Smooth muscle cell (in vitro differentiated cells): ENCODE data around the gene CKS2. TPM values are rescaled to one million over a fixed set of nuclear protein-coding genes. Genes with fewer than 3 reads are reported as not detected.
"Not testable (repeated sequence)": the region's sequence is repeated elsewhere in the genome, so short reads cannot be mapped to it uniquely, and the experiment has no call there.

ENCODE experiments used
- DNase-seq: peaks from one replicate; lab custom pipeline; 2025; ENCODE audit not compliant: unreplicated experiment; lab: John Stamatoyannopoulos, UW
- H2AFZ ChIP-seq: fragments of 200-600 bp; sonication (generic); 2 replicates; pipeline ENCODE4 v1.6.0; 2016; ENCODE audit warnings: antibody characterized with exemption, low read depth, mild to moderate bottlenecking
- H3F3A ChIP-seq: fragments of 200-600 bp; sonication (generic); 2 replicates; pipeline ENCODE4 v1.6.0; 2017; ENCODE audit warnings: antibody characterized with exemption, low read depth
- H3K27ac ChIP-seq: fragments of 200-600 bp; sonication (generic); 2 replicates; pipeline ENCODE4 v1.5.1; 2016; ENCODE audit warnings: low read depth, mild to moderate bottlenecking
- H3K27me3 ChIP-seq: fragments of 200-600 bp; sonication (generic); 2 replicates; pipeline ENCODE4 v1.6.1; 2016; ENCODE audit warnings: low read depth, mild to moderate bottlenecking
- H3K36me3 ChIP-seq: fragments of 200-600 bp; sonication (generic); 2 replicates; pipeline ENCODE4 v1.5.1; 2016; ENCODE audit warnings: low read depth
- H3K4me1 ChIP-seq: fragments of 200-600 bp; sonication (generic); 2 replicates; pipeline ENCODE4 v1.5.1; 2016; ENCODE audit warnings: low read depth
- H3K4me2 ChIP-seq: fragments of 200-600 bp; sonication (generic); 2 replicates; pipeline ENCODE4 v1.6.0; 2016; ENCODE audit warnings: mild to moderate bottlenecking
- H3K4me3 ChIP-seq: fragments of 200-600 bp; sonication (generic); 2 replicates; pipeline ENCODE4 v1.5.1; 2016; ENCODE audit warnings: mild to moderate bottlenecking
- H3K79me2 ChIP-seq: fragments of 200-600 bp; sonication (generic); 2 replicates; pipeline ENCODE4 v1.6.0; 2016; ENCODE audit warnings: low read depth, mild to moderate bottlenecking
- H3K9ac ChIP-seq: fragments of 200-600 bp; sonication (generic); 2 replicates; pipeline ENCODE4 v1.6.0; 2016; ENCODE audit warnings: low read depth
- H3K9me3 ChIP-seq: fragments of 200-600 bp; sonication (generic); replicated peaks from 2 replicates; pipeline ENCODE4 v1.5.1; 2016; ENCODE audit warnings: low read depth
- H4K20me1 ChIP-seq: fragments of 200-600 bp; sonication (generic); 2 replicates; pipeline ENCODE4 v1.6.0; 2016; ENCODE audit warnings: low read depth
- CTCF ChIP-seq: fragments of 200-600 bp; sonication (generic); IDR thresholded peaks from 2 replicates; pipeline ENCODE4 v1.5.1; 2017; ENCODE audit warnings: borderline replicate concordance, mild to moderate bottlenecking, antibody characterized with exemption; ENCODE audit not compliant: insufficient read depth, poor library complexity, severe bottlenecking
- WGBS: methylation state at CpG from one replicate; pipeline ENCODE4 v1.1.7; 2016; ENCODE audit warnings: low lambda C conversion rate; 5-methylcytosine and 5-hydroxymethylcytosine counted together
- polyA plus RNA-seq: library from polyadenylated mRNA; unstranded; fragments of >200 nt; fragmentation: Nextera tagmentation; extraction: Ambion mirVana; gene quantifications from 2 replicates; pipeline ENCODE4 v1.2.1, GENCODE V29; 2016
- total RNA-seq: library from RNA; depleted of rRNA; stranded (reverse); fragments of >200 nt; gene quantifications from 2 replicates; pipeline ENCODE4 v1.2.3, GENCODE V29; 2014

The CKS2 gene
- total and polyA plus RNA-seq, 2 experiments from 2014 or later = 77.6 to 148 TPM

GRCh38 chr9:89281106-89281505, 29.9 kb upstream of the CKS2 start:
- Histone ChIP-seq H3K4me1 (no peaks in the 10 kb centered on the region), H2AFZ (no peak overlapping the region), H3K27ac (no peak overlapping the region), H3K9ac (no peak overlapping the region), H3K79me2 (no peaks in the 10 kb centered on the region), H3K4me2 (no peak overlapping the region), H3K27me3 (no peaks in the 10 kb centered on the region), H3K36me3 (no peaks in the 10 kb centered on the region), H3K4me3 (no peak overlapping the region), H4K20me1 (no peaks in the 10 kb centered on the region), H3F3A (no peaks in the 10 kb centered on the region), H3K9me3 (no peaks in the 10 kb centered on the region)
- no peak for DNase-seq
- TF ChIP-seq CTCF = no peak
- WGBS = 93% methylated on average over 2 of the region's 2 CpGs

DNA sequence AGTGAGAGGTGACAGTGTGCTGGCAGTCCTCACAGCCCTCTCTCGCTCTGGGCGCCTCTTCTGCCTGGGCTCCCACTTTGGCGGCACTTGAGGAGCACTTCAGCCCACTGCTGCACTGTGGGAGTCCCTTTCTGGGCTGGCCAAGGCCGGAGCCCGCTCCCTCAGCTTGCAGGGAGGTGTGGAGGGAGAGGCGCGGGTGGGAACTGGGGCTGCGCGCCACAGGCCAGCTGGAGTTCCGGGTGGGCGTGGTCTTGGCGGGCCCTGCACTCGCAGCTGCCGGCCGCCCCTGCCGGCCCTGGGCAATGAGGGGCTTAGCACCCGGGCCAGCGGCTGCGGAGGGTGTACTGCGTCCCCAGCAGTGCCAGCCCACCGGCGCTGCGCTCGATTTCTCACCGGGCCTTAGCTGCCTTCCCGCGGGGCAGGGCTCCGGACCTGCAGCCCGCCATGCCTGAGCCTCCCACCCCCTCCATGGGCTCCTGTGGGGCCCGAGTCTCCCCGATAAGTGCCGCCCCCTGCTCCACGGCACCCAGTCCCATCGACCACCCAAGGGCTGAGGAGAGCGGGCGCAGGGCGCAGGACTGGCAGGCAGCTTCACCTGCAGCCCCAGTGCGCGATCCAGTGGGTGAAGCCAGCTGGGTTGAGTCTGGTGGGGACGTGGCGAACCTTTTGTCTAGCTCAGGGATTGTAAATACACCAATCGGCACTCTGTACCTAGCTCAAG, 28.6 kb upstream of the CKS2 start:
- not testable (repeated sequence) for H3K4me1 ChIP-seq, H4K20me1 ChIP-seq, H3K9me3 ChIP-seq, H3F3A ChIP-seq, H2AFZ ChIP-seq, H3K4me3 ChIP-seq, H3K9ac ChIP-seq, DNase-seq, H3K4me2 ChIP-seq, H3K27ac ChIP-seq, H3K27me3 ChIP-seq, H3K79me2 ChIP-seq, H3K36me3 ChIP-seq
- WGBS = 96% methylated on average over 32 of the region's 42 CpGs

- H3K4me1 ChIP-seq = no peaks in the 10 kb centered on the region
- no peaks in the 10 kb centered on the region for H3F3A ChIP-seq
- H3K79me2 ChIP-seq = no peaks in the 10 kb centered on the region
- no peak overlapping the region for H3K27ac ChIP-seq
- H3K4me3 ChIP-seq = no peak overlapping the region
- TF ChIP-seq CTCF = no peak
- 96% methylated on average over 7 of the region's 7 CpGs for WGBS
- no peaks in the 10 kb centered on the region for H3K27me3 ChIP-seq
- DNase-seq = no peak
- H3K36me3 ChIP-seq = no peaks in the 10 kb centered on the region
- no peak overlapping the region for H3K9ac ChIP-seq
- no peak overlapping the region for H3K4me2 ChIP-seq
- H4K20me1 ChIP-seq = no peaks in the 10 kb centered on the region
- no peak overlapping the region for H2AFZ ChIP-seq
- no peaks in the 10 kb centered on the region for H3K9me3 ChIP-seq
Observed at GRCh38 chr9:89284076-89284475, 26.9 kb upstream of the CKS2 start.

DNA sequence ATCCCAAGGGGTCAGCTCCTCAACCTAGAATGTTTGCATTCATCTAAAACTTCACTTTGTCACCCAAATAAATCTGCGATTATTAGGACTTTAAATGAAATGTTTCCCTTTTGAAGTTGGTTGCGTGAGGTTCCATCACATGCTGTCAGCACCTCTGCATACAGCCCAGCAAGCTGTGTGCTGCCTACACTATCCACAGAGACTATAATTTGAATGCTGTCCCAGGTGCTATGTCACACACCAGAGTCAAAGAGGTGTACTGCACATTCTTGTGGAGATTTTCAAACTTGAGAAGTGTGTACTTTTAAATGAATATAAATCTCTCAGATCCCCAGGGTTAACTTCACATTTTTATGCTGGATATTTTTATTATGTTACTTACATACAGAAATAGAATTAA, 19.3 kb upstream of the CKS2 start:
- H3K4me1 ChIP-seq = no peaks in the 10 kb centered on the region
- no peak overlapping the region for H3K4me3 ChIP-seq
- no peak overlapping the region for H3K9ac ChIP-seq
- no peaks in the 10 kb centered on the region for H3K9me3 ChIP-seq
- 100% methylated on average over 2 of the region's 2 CpGs for WGBS
- no peak overlapping the region for H2AFZ ChIP-seq
- no peak overlapping the region for H3K4me2 ChIP-seq
- peaks cover 5% of the 10 kb centered on the region for H3F3A ChIP-seq
- H3K27me3 ChIP-seq = no peaks in the 10 kb centered on the region
- H3K36me3 ChIP-seq = no peaks in the 10 kb centered on the region
- no peak for DNase-seq
- TF ChIP-seq CTCF = no peak
- no peak overlapping the region for H3K27ac ChIP-seq
- no peaks in the 10 kb centered on the region for H3K79me2 ChIP-seq
- H4K20me1 ChIP-seq = no peaks in the 10 kb centered on the region
